H7 (cell line): ENCODE measurements around the gene MROH7. TPM values are rescaled to one million over a fixed set of nuclear protein-coding genes. Genes with fewer than 3 reads are reported as not detected.

ENCODE experiments used
- DNase-seq: peaks from one replicate; pipeline ENCODE4 v3.0.0; 2012
- H3K27me3 ChIP-seq: 2 replicates; pipeline ENCODE4 v1.6.0; 2011; ENCODE audit warnings: mild to moderate bottlenecking, low read length; ENCODE audit not compliant: control insufficient read depth, insufficient read depth
- H3K36me3 ChIP-seq: replicated peaks from 2 replicates; pipeline ENCODE4 v1.5.1; 2011; ENCODE audit warnings: low read length; ENCODE audit not compliant: control insufficient read depth, insufficient read depth
- H3K4me3 ChIP-seq: 2 replicates; pipeline ENCODE4 v1.5.1; 2011; ENCODE audit warnings: low read depth, mild to moderate bottlenecking, control low read depth, low read length, moderate library complexity; ENCODE audit not compliant: insufficient read depth
- total RNA-seq: library from RNA; depleted of rRNA; stranded (reverse); fragments of >200 nt; shearing (Covaris generic); gene quantifications from 2 replicates; pipeline ENCODE4 v1.2.3, GENCODE V29; 2014

MROH7 gene
- total RNA-seq, 1 experiment from 2014 or later = 0.03 TPM

DNA sequence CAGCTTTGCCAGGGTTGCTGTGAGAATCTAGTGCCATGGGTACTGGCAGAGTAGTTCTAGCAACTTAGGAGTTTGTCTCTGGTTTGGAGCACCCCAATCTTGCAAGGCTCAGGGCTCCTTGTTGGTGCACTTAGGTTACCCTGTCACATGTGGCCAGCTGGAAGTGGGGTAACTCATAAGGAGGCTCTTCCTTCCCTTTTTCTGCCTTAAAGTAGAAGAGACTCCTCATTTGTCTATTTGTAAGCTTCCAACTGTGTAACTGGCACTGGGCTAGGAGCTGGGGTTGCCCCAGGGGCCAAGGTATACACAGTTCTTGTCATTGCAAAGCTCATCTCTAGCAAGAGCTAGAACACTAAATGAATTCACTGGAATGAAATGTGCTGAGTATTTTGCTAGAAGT, 10.6 kb downstream of the MROH7 start:
- Histone ChIP-seq H3K4me3 (no peak overlapping the region), H3K36me3 (no peaks in the 10 kb centered on the region), H3K27me3 (no peaks in the 10 kb centered on the region)
- DNase-seq = no peak

DNA sequence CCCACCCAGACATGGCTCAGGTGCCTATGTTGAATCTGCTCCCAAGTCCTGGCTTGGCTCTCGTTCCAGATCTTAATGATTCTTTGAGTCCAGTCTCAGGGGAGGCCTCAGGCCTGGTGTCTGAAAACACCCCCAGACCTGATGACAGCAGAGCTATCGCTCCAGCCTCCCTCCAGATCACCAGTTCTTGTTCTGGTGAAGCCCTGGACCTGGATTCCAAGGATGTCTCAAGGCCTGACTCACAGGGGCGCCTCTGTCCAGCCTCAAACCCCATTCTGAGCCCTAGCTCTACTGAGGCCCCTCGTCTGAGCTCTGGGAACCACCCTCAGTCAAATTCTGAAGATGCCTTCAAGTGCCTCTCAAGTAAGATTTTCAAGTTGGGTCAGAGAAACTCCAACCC, 11.4 kb downstream of the MROH7 start:
- no peaks in the 10 kb centered on the region for H3K36me3 ChIP-seq
- H3K4me3 ChIP-seq = no peak overlapping the region
- H3K27me3 ChIP-seq = no peaks in the 10 kb centered on the region
- no peak for DNase-seq

DNA sequence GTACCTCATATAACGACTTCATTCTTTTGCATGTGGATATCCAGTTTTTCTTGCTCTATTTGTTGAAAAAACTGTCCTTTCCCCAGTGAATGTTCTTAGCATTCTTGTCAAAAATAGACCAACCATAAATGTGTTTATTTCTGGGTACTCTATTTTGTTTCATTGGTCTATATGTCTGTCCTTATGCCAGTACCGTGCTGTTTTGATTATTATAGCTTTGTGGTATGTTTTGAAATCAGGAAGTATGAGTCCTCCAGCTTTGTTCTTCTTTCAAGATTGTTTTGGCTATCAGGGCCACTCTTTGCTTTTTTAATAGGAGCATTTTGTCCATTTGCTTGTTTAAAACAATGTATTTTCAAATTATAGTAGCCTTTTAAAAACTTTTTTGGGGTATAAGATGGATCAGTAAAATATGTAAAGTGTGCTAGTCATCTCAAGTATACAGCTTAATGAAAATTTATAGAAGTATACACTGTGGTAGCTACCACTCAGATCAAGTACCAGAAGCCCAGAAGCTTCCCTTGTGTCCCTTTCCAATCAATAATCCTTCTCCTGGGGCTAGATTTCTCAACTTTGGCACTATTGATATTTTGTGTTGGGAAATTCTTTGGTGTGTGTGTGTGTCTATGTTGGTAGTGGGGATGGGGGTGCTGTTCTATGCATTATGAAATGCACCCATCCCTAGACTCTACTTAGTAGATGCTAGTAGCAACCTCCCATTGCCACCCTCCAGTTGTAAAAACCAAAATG, 16.8 kb downstream of the MROH7 start:
- Histone ChIP-seq H3K27me3 (no peaks in the 10 kb centered on the region), H3K4me3 (no peak overlapping the region), H3K36me3 (no peaks in the 10 kb centered on the region)
- no peak for DNase-seq

GRCh38 chr1:54663725-54664124, 22.1 kb downstream of the MROH7 start:
- no peak for DNase-seq
- no peaks in the 10 kb centered on the region for H3K36me3 ChIP-seq
- no peak overlapping the region for H3K4me3 ChIP-seq
- no peaks in the 10 kb centered on the region for H3K27me3 ChIP-seq

- H3K27me3 ChIP-seq = no peaks in the 10 kb centered on the region; the same call in 1 of the 2 replicates
- no peak for DNase-seq
- H3K4me3 ChIP-seq = no peak overlapping the region
- H3K36me3 ChIP-seq = no peaks in the 10 kb centered on the region
These were observed 22.8 kb downstream of the MROH7 start for GRCh38 chr1:54664364-54664763.

DNA sequence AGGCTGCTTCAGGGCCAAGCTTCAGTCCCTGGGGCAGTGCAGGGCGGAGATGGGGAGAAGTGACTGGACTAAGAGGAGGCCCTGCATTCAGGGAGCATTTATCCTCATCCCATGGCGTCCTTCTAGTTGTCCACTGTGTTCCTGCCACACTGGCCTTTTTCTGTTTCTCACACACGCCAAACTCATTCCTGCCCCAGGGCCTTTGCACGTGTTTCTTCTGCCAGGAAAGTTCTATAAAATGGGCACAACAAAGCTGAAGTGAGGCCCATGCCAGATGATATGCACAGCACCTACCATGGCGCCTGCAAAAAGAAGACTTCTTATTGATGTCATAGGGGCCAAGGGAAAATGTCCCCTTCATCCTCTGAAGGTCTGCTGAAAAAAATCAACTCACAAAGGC, 24.3 kb downstream of the MROH7 start:
- DNase-seq = no peak
- Histone ChIP-seq H3K4me3 (no peak overlapping the region), H3K36me3 (no peaks in the 10 kb centered on the region), H3K27me3 (no peaks in the 10 kb centered on the region; the same call in 1 of the 2 replicates)

GRCh38 chr1:54666333-54666732, 24.7 kb downstream of the MROH7 start:
- no peak for DNase-seq
- H3K27me3 ChIP-seq = no peaks in the 10 kb centered on the region; the same call in 1 of the 2 replicates
- no peaks in the 10 kb centered on the region for H3K36me3 ChIP-seq
- no peak overlapping the region for H3K4me3 ChIP-seq

DNA sequence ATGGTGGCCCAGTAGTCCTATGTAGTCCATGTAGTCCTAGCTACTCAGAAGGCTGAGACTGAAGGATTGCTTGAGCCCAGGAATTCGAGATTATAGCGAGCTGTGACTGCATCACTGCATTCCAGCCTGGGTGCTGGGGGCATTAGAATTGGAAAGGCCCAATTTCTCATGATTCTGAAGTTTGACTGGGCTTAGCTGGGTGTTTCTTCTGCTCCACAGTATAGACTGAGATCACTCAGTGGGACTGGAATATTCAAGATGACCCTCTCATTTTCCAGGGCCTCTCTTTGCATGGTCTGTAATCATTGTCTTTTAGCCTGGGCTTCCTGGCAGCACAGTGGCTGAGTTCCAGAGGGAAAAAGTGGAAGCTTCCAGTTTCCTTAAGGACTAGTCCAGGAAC, 26.2 kb downstream of the MROH7 start:
- H3K36me3 ChIP-seq = no peaks in the 10 kb centered on the region

DNA sequence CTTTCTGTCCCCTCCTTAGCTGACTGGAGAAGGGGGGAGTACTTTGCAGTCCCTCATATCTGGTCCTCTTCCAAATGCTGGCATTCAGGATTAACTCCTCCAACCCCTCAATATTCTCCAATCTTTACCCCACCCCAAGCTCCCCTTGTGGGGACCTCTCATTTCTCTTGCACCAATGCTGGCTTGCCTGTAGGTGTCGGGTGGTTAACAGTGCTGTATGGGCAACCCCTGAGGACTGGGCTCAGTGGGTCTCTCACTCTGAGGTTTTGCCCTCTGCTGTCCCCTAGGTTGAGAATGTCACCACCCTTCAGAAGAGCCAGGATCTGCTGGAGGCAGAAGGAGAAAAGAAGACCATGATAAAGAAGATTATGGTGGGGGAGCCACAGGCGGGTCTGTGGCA, 27.0 kb downstream of the MROH7 start:
- Histone ChIP-seq H3K4me3 (no peak overlapping the region), H3K27me3 (peaks cover 1% of the 10 kb centered on the region; the same call in 1 of the 2 replicates), H3K36me3 (no peaks in the 10 kb centered on the region)
- DNase-seq = peak; percentile 55

More for the DNA sequence above, 26.2 kb downstream of the MROH7 start:
- H3K27me3 ChIP-seq = no peaks in the 10 kb centered on the region; the same call in 1 of the 2 replicates
- DNase-seq = no peak
- H3K4me3 ChIP-seq = no peak overlapping the region

GRCh38 chr1:54671985-54672608, 30.5 kb downstream of the MROH7 start:
- no peak overlapping the region for H3K4me3 ChIP-seq
- DNase-seq = peak; percentile 91
- no peaks in the 10 kb centered on the region for H3K36me3 ChIP-seq
- H3K27me3 ChIP-seq = peaks cover 1% of the 10 kb centered on the region; the same call in 1 of the 2 replicates

DNA sequence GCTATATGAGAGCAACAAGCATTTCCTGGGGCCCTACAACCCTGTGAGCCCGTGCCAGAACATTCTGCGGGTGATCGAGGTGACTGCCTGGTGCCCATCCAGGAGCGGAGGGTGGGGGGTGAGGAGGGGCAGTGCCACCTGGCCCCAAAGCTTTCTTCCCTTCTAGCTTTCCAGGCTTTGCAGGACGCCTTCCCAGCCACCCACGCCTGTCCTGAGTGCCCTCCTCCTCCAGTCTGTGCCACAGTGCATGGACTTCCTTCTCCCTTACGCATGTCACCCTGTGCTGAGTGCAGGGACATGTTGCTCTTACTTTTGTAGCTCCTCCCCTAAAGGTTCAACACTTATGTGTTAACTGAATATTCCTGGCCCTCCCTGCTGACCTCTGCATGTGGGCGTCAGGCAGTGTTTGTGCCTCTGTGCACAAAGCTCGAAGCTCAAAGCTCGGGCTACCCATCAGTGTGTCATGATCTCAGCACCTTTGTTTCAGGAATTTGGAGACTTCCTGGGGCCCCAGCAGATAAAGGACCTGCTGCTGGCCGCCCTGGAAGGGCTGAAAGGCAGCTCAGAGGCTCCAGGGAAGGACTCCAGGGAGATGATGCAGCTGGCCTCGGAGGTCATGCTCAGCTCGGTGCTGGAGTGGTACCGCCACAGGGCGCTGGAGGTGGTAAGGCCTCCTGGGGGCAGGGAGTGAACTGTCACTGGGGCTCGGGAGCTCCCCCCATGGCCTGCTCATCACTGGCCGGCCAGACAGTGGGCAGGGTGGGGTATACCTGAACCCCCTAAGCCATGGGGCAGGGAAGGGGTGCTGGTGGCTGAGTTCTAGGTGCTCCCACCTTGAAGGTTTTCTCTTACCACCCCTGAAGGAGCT, 37.4 kb downstream of the MROH7 start:
- Histone ChIP-seq H3K36me3 (no peaks in the 10 kb centered on the region), H3K4me3 (no peak overlapping the region), H3K27me3 (no peaks in the 10 kb centered on the region)
- peak; percentile 39 for DNase-seq

DNA sequence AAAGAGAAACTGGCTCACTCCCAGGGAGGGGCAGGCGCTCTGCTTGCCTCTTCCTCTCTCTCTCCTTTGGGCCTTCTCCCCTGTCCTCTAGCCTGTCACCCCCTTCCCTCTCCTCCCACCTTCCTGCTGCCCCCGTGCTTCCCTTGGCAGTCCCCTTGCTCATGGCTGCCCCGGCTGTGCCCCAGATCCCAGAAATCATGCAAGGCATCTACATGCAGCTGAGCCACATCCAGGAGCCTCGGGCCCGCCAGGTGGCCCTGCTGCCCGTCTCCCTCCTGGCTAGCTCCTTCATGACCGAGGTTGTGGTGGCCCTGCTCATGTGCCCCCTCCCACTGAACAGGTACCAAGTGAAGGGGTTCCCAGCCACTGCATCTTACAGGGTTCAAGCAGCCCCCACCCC, 38.1 kb downstream of the MROH7 start:
- no peaks in the 10 kb centered on the region for H3K36me3 ChIP-seq
- no peak overlapping the region for H3K4me3 ChIP-seq
- H3K27me3 ChIP-seq = no peaks in the 10 kb centered on the region
- DNase-seq = peak; percentile 34

- H3K4me3 ChIP-seq = no peak overlapping the region
- peak; percentile 15 for DNase-seq
- H3K36me3 ChIP-seq = no peaks in the 10 kb centered on the region
- no peaks in the 10 kb centered on the region for H3K27me3 ChIP-seq
These were observed 38.8 kb downstream of the MROH7 start for GRCh38 chr1:54680387-54680786.

- Histone ChIP-seq H3K4me3 (no peak overlapping the region), H3K27me3 (no peaks in the 10 kb centered on the region), H3K36me3 (no peaks in the 10 kb centered on the region)
- DNase-seq = peak; percentile 64
These were observed 39.8 kb downstream of the MROH7 start for GRCh38 chr1:54681358-54681757.
